Measurements from ENCODE around the gene RFX1.

Gene RFX1

GRCh38 chr19:13956365-13956744 lies 49.8 kb downstream of the RFX1 start:
- H3K27me3 Mint-ChIP-seq: no peaks in the 10 kb centered on the region
- no peak overlapping the region for H3K4me3 Mint-ChIP-seq
- no peak overlapping the region for H3K27ac Mint-ChIP-seq
- H3K4me1 Mint-ChIP-seq (ENCODE audit: low read depth): peaks cover 22% of the 10 kb centered on the region
- H3K9me3 Mint-ChIP-seq: no peaks in the 10 kb centered on the region
- peaks cover 5% of the 10 kb centered on the region for H3K36me3 Mint-ChIP-seq (ENCODE audit: low read depth)

- H3K27me3 Mint-ChIP-seq: no peaks in the 10 kb centered on the region
- peaks cover 22% of the 10 kb centered on the region for H3K4me1 Mint-ChIP-seq (ENCODE audit: low read depth)
- no peaks in the 10 kb centered on the region for H3K9me3 Mint-ChIP-seq
- peaks cover 4% of the 10 kb centered on the region for H3K36me3 Mint-ChIP-seq (ENCODE audit: low read depth)
- no peak overlapping the region for H3K27ac Mint-ChIP-seq
- no peak overlapping the region for H3K4me3 Mint-ChIP-seq
These were observed 50.3 kb downstream of the RFX1 start for GRCh38 chr19:13955662-13956364.

- H3K4me3 Mint-ChIP-seq: peak overlapping the region; percentile 92
- H3K4me1 Mint-ChIP-seq (ENCODE audit: low read depth): peaks cover 22% of the 10 kb centered on the region
- no peaks in the 10 kb centered on the region for H3K27me3 Mint-ChIP-seq
- no peaks in the 10 kb centered on the region for H3K9me3 Mint-ChIP-seq
- no peak overlapping the region for H3K27ac Mint-ChIP-seq
- H3K36me3 Mint-ChIP-seq (ENCODE audit: low read depth): peaks cover 4% of the 10 kb centered on the region
These were observed 51.9 kb downstream of the RFX1 start for GRCh38 chr19:13954185-13954584.

- Mint-ChIP-seq H3K4me1 (ENCODE audit: low read depth) (peaks cover 22% of the 10 kb centered on the region), H3K27ac (peak overlapping the region; percentile 76)
These were observed 53.1 kb downstream of the RFX1 start for GRCh38 chr19:13952931-13953531.

GRCh38 chr19:13952154-13952930 lies 53.8 kb downstream of the RFX1 start, which contains the start of gene DCAF15:
DCAF15 (plus strand) TSS chr19:13952509; CDS start chr19:13952513, 4 bp downstream.
- peaks cover 22% of the 10 kb centered on the region for H3K4me1 Mint-ChIP-seq (ENCODE audit: low read depth)
- H3K27me3 Mint-ChIP-seq: no peaks in the 10 kb centered on the region
- H3K4me3 Mint-ChIP-seq: peak within 1 kb of the TSS; percentile 92
- H3K27ac Mint-ChIP-seq: peak within 1 kb of the TSS; percentile 93
- no peaks in the 10 kb centered on the region for H3K9me3 Mint-ChIP-seq
- peaks cover 4% of the 10 kb centered on the region for H3K36me3 Mint-ChIP-seq (ENCODE audit: low read depth)

More at GRCh38 chr19:13952931-13953531, 53.1 kb downstream of the RFX1 start:
- H3K9me3 Mint-ChIP-seq: no peaks in the 10 kb centered on the region
- H3K4me3 Mint-ChIP-seq: peak overlapping the region; percentile 92
- no peaks in the 10 kb centered on the region for H3K27me3 Mint-ChIP-seq
- H3K36me3 Mint-ChIP-seq (ENCODE audit: low read depth): peaks cover 4% of the 10 kb centered on the region

- H3K9me3 Mint-ChIP-seq: no peaks in the 10 kb centered on the region
- H3K36me3 Mint-ChIP-seq (ENCODE audit: low read depth): peaks cover 4% of the 10 kb centered on the region
- peaks cover 22% of the 10 kb centered on the region for H3K4me1 Mint-ChIP-seq (ENCODE audit: low read depth)
- H3K27ac Mint-ChIP-seq: peak overlapping the region; percentile 93
- H3K27me3 Mint-ChIP-seq: no peaks in the 10 kb centered on the region
- peak overlapping the region; percentile 92 for H3K4me3 Mint-ChIP-seq
These were observed 54.3 kb downstream of the RFX1 start for GRCh38 chr19:13951799-13952153.

- H3K4me3 Mint-ChIP-seq: no peak overlapping the region
- peaks cover 22% of the 10 kb centered on the region for H3K4me1 Mint-ChIP-seq (ENCODE audit: low read depth)
- H3K9me3 Mint-ChIP-seq: no peaks in the 10 kb centered on the region
- no peak overlapping the region for H3K27ac Mint-ChIP-seq
- H3K36me3 Mint-ChIP-seq (ENCODE audit: low read depth): peaks cover 4% of the 10 kb centered on the region
- no peaks in the 10 kb centered on the region for H3K27me3 Mint-ChIP-seq
These were observed 55.1 kb downstream of the RFX1 start for GRCh38 chr19:13951043-13951442.

GRCh38 chr19:13946414-13946813 lies 59.7 kb downstream of the RFX1 start:
- no peaks in the 10 kb centered on the region for H3K27me3 Mint-ChIP-seq
- no peak overlapping the region for H3K27ac Mint-ChIP-seq
- peaks cover under 1% of the 10 kb centered on the region for H3K4me1 Mint-ChIP-seq (ENCODE audit: low read depth)
- no peak overlapping the region for H3K4me3 Mint-ChIP-seq
- H3K9me3 Mint-ChIP-seq: no peaks in the 10 kb centered on the region
- no peaks in the 10 kb centered on the region for H3K36me3 Mint-ChIP-seq (ENCODE audit: low read depth)

GRCh38 chr19:13942023-13942684 lies 64.0 kb downstream of the RFX1 start:
- no peaks in the 10 kb centered on the region for H3K36me3 Mint-ChIP-seq (ENCODE audit: low read depth)
- H3K27ac Mint-ChIP-seq: no peak overlapping the region
- H3K4me1 Mint-ChIP-seq (ENCODE audit: low read depth): no peaks in the 10 kb centered on the region
- H3K4me3 Mint-ChIP-seq: no peak overlapping the region
- no peaks in the 10 kb centered on the region for H3K9me3 Mint-ChIP-seq
- H3K27me3 Mint-ChIP-seq: peaks cover 5% of the 10 kb centered on the region

- H3K27ac Mint-ChIP-seq: no peak within 1 kb of the TSS
- H3K4me1 Mint-ChIP-seq (ENCODE audit: low read depth): no peaks in the 10 kb centered on the region
- no peak within 1 kb of the TSS for H3K4me3 Mint-ChIP-seq
- peaks cover 5% of the 10 kb centered on the region for H3K27me3 Mint-ChIP-seq
- no peaks in the 10 kb centered on the region for H3K36me3 Mint-ChIP-seq (ENCODE audit: low read depth)
- H3K9me3 Mint-ChIP-seq: no peaks in the 10 kb centered on the region
These were observed 67.6 kb downstream of the RFX1 start, which contains the start of gene PODNL1 for GRCh38 chr19:13938301-13939064. PODNL1 (minus strand) TSS chr19:13938417; CDS start chr19:13938181, 236 bp downstream.

- H3K4me1 Mint-ChIP-seq (ENCODE audit: low read depth): no peaks in the 10 kb centered on the region
- H3K4me3 Mint-ChIP-seq: no peak overlapping the region
- peaks cover 5% of the 10 kb centered on the region for H3K27me3 Mint-ChIP-seq
- H3K36me3 Mint-ChIP-seq (ENCODE audit: low read depth): no peaks in the 10 kb centered on the region
- H3K27ac Mint-ChIP-seq: no peak overlapping the region
- no peaks in the 10 kb centered on the region for H3K9me3 Mint-ChIP-seq
These were observed 68.4 kb downstream of the RFX1 start for GRCh38 chr19:13937479-13938300.

GRCh38 chr19:13935765-13936510 lies 70.2 kb downstream of the RFX1 start:
- H3K36me3 Mint-ChIP-seq (ENCODE audit: low read depth): no peaks in the 10 kb centered on the region
- no peaks in the 10 kb centered on the region for H3K4me1 Mint-ChIP-seq (ENCODE audit: low read depth)
- no peaks in the 10 kb centered on the region for H3K9me3 Mint-ChIP-seq
- H3K27me3 Mint-ChIP-seq: peaks cover 5% of the 10 kb centered on the region
- H3K27ac Mint-ChIP-seq: no peak overlapping the region
- no peak overlapping the region for H3K4me3 Mint-ChIP-seq

- no peak overlapping the region for H3K27ac Mint-ChIP-seq
- no peaks in the 10 kb centered on the region for H3K4me1 Mint-ChIP-seq (ENCODE audit: low read depth)
- H3K9me3 Mint-ChIP-seq: no peaks in the 10 kb centered on the region
- peaks cover 5% of the 10 kb centered on the region for H3K27me3 Mint-ChIP-seq
- no peaks in the 10 kb centered on the region for H3K36me3 Mint-ChIP-seq (ENCODE audit: low read depth)
- no peak overlapping the region for H3K4me3 Mint-ChIP-seq
These were observed 71.4 kb downstream of the RFX1 start for GRCh38 chr19:13934785-13935109.

Measured in stimulated activated naive CD8-positive, alpha-beta T cell treated with anti-CD3 and anti-CD28 coated beads, Interleukin-15, Interleukin-2, amounts not matched to agents 100 ng/mL and 50 ng/mL, for 24 hours (primary cell).